Coronary artery (tissue), 2 donors: Measurements from ENCODE around the gene PRKN.

Source experiments
- DNase-seq: peaks from one replicate; pipeline ENCODE4 v3.0.0-alpha.2; 2017; ENCODE audit warnings: low spot score
- H3K27ac ChIP-seq, 2 donors: fragments of 200-600 bp; sonication (generic); one replicate each; pipeline ENCODE4 v1.5.1; 2016 to 2019
- H3K4me3 ChIP-seq: fragments of 200-600 bp; sonication (generic); 2 replicates; pipeline ENCODE4 v1.5.1; 2016; ENCODE audit warnings: mild to moderate bottlenecking, moderate library complexity
- TF ChIP-seq, protein P1 (sequence below): fragments of 200-600 bp; sonication (generic); IDR thresholded peaks from one replicate; pipeline ENCODE4 v1.5.1; 2019; ENCODE audit warnings: antibody characterized with exemption

The PRKN gene

DNA sequence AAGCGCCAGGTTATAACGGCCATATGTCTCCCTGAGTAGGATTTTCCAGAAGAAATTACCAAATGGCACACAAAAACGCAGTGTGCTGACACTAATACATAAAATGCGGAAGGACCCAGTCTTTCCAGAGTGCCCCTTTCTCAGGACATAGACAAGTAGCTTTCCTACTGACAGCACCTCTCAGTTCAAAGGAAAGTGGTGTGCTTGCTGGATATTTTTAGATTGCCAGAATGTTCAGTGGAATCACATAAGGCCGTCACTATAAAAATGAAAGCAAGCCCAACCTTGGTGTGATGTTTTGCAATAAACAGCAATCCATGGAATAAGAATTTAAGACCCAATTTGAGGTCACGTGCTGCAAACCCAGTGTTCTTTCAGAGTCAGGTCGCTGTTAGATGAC, 1318.2 kb downstream of the PRKN start:
- Histone ChIP-seq H3K27ac (no peak overlapping the region), H3K4me3 (no peak overlapping the region)
- TF ChIP-seq, protein P1, sequence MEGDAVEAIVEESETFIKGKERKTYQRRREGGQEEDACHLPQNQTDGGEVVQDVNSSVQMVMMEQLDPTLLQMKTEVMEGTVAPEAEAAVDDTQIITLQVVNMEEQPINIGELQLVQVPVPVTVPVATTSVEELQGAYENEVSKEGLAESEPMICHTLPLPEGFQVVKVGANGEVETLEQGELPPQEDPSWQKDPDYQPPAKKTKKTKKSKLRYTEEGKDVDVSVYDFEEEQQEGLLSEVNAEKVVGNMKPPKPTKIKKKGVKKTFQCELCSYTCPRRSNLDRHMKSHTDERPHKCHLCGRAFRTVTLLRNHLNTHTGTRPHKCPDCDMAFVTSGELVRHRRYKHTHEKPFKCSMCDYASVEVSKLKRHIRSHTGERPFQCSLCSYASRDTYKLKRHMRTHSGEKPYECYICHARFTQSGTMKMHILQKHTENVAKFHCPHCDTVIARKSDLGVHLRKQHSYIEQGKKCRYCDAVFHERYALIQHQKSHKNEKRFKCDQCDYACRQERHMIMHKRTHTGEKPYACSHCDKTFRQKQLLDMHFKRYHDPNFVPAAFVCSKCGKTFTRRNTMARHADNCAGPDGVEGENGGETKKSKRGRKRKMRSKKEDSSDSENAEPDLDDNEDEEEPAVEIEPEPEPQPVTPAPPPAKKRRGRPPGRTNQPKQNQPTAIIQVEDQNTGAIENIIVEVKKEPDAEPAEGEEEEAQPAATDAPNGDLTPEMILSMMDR = no peak
- DNase-seq = no peak

DNA sequence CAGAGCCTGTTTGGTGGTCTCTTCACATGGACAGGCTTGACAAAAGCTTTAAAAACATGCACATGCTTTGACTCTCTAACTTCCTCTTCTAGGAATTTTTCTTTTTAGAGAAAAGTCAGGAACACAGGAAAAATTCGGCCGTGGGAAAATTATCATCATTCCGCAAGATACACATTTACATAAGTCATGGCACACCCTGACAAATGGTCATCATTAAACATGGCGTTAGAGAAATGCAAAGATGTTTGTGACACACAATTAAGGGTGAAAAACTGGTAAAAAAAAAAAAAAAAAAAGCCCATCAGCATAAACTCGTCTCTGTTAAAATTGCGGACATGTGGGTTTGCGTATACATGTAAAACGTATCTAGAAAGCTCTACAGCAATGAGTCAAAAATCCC, 1319.5 kb downstream of the PRKN start:
- H3K27ac ChIP-seq = no peak overlapping the region

DNA sequence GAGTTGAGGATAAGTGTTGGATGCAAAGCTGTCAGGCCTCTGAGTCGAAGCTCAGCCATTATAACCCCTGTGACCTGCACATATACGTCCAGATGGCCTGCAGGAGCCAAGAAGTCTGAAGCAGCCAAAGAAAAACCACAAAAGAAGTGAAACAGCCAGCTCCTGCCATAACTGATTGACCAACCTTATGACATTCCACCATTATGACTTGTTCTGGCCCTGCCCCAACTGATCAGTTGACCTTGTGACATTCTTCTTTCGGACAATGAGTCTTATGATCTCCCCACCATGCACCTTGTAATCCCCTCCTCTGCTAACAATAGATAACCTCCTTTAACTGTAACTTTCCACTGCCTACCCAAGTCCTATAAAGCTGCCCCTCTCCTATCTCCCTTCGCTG, 1320.0 kb downstream of the PRKN start:
- DNase-seq = no peak
- Histone ChIP-seq H3K27ac (no peak overlapping the region), H3K4me3 (no peak overlapping the region)
- TF ChIP-seq, protein P1 = no peak

More for the DNA sequence above, 1319.5 kb downstream of the PRKN start:
- TF ChIP-seq, protein P1 = no peak
- no peak for DNase-seq
- H3K4me3 ChIP-seq = no peak overlapping the region

DNA sequence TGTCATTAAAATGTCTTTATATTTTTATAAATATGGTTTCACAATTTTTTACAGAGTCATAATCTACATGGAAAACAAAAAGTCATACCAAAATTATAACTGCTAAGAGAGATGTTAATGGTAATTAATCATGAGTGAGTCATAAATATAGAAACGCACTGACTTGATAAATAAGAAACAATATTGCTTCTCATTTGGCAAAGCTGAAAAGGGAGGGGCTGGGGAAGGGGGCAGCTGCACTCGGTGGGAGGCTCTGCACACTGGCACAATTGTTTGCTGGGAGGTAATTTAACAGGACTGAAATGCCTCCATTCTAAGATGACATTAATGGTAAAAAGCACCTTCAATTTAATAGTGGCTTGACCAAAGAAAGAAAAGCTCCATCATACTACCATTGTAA, 1320.5 kb downstream of the PRKN start:
- TF ChIP-seq, protein P1 = no peak
- H3K27ac ChIP-seq = no peak overlapping the region
- DNase-seq = no peak
- no peak overlapping the region for H3K4me3 ChIP-seq

DNA sequence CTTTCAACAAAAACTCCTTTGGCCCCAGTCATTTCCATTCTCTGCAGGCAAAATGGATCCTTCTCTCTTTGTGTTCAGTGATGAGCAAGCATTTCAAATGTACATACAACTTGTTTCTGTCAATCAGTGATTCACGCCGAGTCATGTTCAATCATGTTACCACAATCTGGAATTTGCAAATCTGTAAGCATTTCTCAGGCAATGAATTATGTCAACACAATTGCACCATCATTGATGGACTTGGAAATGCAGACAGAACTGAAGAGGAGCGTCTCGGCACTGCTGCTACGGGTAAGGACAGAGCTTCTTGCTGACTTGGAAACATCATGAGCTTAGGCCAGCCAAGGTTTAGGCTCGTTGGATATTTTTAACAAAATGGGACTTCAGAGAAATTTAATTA, 1320.9 kb downstream of the PRKN start:
- no peak overlapping the region for H3K27ac ChIP-seq
- no peak for DNase-seq
- H3K4me3 ChIP-seq = no peak overlapping the region
- TF ChIP-seq, protein P1 = no peak

DNA sequence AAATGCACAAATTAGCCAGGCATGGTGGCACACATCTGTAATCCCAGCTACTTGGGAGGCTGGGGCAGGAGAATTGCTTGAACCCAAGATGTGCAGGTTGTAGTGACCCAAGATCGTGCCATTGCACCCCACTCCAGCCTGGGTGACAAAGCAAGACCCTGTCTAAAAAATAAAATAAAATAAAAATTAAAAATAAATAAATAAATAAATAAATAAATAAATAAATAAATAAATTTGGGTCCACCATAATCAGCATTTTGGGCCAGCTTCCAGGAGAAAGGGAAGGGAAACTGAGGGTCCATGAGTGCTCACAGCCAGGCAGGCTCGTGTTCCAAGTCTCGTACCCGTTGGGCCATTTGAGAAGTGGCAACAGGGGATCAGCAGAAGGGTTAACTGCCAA, 1322.1 kb downstream of the PRKN start:
- no peak overlapping the region for H3K27ac ChIP-seq
- TF ChIP-seq, protein P1 = no peak
- DNase-seq = no peak

DNA sequence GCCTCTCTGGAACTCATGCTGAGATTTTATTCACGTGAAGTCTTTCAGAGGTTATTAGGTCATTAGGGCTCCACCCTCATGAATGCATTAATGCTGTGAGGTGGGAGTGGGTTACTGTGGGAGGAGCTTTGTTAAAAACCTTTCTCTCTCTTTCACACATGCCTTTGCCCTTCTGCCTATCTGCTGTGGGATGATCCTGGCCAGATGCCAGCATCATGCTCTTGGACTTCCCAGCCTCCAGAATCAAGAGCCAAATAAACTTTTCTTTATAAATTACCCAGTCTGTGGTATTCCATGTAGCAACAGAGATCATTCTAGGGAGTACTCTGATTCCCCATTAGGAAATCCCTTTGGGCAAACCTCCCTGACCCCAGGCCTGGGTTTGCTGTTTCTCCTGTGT, 1323.8 kb downstream of the PRKN start:
- TF ChIP-seq, protein P1 = no peak
- H3K4me3 ChIP-seq = no peak overlapping the region

More for the DNA sequence above, 1322.1 kb downstream of the PRKN start:
- H3K4me3 ChIP-seq = no peak overlapping the region

More for the DNA sequence above, 1323.8 kb downstream of the PRKN start:
- DNase-seq = no peak
- no peak overlapping the region for H3K27ac ChIP-seq
